ENCODE measurements around the gene DCTPP1.
A peak's percentile ranks its signal among the peaks of the same experiment; 100 is the strongest.

DCTPP1 gene

DNA sequence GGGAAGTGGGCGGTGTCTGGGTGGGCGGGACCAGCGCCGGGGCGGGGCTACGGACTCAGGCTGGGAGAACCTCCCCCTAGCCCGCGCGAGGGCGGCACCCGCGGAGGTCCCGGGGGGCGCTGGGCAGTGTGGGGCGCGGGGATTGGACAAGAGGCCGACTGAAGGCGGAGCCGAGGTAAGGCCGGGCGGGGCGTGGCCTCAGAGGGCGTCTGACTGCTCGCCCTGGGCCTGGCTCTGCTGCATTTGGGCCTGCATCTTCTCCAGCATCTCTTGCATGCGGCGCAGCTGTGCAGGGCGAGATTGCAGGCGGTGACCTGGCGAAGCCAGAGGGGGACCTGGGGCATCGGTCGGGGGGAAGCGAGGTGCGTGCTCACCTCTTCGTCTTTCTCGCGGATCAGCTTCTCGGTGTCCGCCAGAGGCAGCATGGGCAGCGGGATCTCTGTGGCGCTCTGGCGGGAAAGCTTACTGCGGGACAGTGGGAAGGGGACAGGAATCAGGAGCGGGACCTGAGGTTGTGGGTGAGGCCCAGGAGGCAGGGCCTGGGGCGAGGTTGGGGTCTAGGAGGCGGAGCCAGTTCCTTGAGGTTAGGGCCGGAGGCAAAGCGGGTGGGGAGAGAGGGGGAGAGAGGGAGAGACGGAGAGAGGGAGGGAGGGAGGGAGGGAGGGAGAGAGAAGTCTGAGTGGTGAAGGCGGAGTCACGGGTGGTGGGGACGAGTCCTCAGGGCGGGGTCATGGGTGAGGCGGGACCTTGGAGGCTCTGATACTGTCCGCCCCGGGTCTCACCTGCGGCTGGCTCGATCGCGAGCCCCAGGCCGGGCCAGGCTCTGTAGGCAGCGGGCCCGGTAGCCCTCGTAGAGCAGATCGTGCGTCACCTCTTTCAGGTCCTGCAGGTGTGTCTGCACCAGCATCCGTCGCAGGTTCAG is 51.3 kb downstream of the DCTPP1 start:
- peak overlapping the region; percentile 79 for H3K4me3 ChIP-seq (ENCODE audit: low read depth, low read length)
- TF ChIP-seq, protein P1, sequence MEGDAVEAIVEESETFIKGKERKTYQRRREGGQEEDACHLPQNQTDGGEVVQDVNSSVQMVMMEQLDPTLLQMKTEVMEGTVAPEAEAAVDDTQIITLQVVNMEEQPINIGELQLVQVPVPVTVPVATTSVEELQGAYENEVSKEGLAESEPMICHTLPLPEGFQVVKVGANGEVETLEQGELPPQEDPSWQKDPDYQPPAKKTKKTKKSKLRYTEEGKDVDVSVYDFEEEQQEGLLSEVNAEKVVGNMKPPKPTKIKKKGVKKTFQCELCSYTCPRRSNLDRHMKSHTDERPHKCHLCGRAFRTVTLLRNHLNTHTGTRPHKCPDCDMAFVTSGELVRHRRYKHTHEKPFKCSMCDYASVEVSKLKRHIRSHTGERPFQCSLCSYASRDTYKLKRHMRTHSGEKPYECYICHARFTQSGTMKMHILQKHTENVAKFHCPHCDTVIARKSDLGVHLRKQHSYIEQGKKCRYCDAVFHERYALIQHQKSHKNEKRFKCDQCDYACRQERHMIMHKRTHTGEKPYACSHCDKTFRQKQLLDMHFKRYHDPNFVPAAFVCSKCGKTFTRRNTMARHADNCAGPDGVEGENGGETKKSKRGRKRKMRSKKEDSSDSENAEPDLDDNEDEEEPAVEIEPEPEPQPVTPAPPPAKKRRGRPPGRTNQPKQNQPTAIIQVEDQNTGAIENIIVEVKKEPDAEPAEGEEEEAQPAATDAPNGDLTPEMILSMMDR (IDR thresholded peaks at IDR 0.05; ENCODE audit: low read depth, low read length, missing control alignments), result peak; percentile 56
- H3K27ac ChIP-seq, result peak overlapping the region; percentile 97
- in situ Hi-C loops (cut with HindIII; ENCODE audit: low pct_ligation_motif_present, low sequenced_read_pairs), result no loop called here
- no peaks in the 10 kb centered on the region for H3K36me3 ChIP-seq (replicated peaks)
- peak; percentile 97 for DNase-seq
- no peaks in the 10 kb centered on the region for H3K27me3 ChIP-seq (replicated peaks)

DNA sequence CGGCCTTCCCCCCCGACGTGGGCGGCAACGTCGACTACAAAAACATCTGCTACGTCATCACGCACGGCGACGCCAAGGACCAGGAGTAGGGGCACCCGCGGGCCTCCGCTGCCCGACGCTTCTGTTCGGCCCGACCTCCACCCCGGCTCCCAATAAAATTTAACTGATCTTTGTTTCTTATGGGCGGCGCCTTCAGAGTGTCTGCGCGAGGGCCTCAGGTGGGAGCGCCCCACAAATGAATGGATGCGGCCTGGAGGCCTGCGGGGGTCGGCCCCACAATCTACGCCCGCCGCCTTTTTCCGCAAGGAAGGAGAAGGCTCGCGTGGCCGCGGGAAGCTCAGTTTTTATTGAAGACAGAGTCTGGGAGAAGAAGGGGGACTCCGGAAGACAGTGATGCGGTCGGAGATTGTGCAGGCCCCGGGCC is 52.0 kb downstream of the DCTPP1 start:
- DNase-seq, result peak; percentile 82
- Histone ChIP-seq H3K27me3 (replicated peaks) (no peaks in the 10 kb centered on the region), H3K27ac (peak overlapping the region; percentile 97), H3K36me3 (replicated peaks) (no peaks in the 10 kb centered on the region), H3K4me3 (ENCODE audit: low read depth, low read length) (peak overlapping the region; percentile 57)
- TF ChIP-seq, protein P1 (IDR thresholded peaks at IDR 0.05; ENCODE audit: low read depth, low read length, missing control alignments), result no peak
- in situ Hi-C loops (cut with HindIII; ENCODE audit: low pct_ligation_motif_present, low sequenced_read_pairs), result no loop called here

DNA sequence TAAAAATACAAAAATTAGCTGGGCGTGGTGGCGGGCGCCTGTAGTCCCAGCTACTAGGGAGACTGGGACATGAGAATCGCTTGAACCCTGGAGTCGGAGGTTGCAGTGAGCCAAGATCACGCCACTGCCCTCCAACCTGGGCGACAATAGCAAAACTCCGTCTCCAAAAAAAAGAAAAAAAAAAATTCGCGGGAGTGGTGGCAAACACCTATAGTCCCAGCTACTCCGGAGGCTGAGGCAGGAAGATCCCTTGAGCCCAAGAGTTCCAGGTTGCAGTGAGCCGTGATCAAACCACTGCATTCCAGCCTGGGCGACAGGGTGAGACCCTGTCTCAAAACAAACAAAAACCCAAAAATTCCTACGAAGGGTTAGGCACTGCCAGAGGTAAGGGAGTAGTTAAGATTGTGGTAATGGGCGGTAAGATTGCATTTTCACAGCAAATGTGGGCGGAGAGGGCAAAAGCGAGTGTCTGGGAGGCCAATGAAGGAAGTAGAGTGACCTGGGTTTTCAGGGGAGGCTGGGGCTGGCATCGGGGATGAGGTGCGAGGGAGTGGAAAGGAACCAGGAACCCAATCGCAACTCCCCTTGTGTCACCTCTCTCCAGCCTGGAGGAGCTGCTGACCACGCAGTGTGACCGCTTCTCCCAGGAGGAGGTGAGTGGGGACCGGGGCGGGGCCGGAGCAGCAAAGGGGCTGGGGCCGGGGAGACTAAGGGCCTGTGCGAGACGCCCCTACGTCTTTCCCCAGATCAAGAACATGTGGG is 52.6 kb downstream of the DCTPP1 start:
- H3K4me3 ChIP-seq (ENCODE audit: low read depth, low read length), result peak overlapping the region; percentile 57
- TF ChIP-seq, protein P1 (IDR thresholded peaks at IDR 0.05; ENCODE audit: low read depth, low read length, missing control alignments), result no peak
- no peaks in the 10 kb centered on the region for H3K27me3 ChIP-seq (replicated peaks)
- DNase-seq, result no peak
- in situ Hi-C loops (cut with HindIII; ENCODE audit: low pct_ligation_motif_present, low sequenced_read_pairs), result no loop called here
- peak overlapping the region; percentile 97 for H3K27ac ChIP-seq
- H3K36me3 ChIP-seq (replicated peaks), result no peaks in the 10 kb centered on the region

DNA sequence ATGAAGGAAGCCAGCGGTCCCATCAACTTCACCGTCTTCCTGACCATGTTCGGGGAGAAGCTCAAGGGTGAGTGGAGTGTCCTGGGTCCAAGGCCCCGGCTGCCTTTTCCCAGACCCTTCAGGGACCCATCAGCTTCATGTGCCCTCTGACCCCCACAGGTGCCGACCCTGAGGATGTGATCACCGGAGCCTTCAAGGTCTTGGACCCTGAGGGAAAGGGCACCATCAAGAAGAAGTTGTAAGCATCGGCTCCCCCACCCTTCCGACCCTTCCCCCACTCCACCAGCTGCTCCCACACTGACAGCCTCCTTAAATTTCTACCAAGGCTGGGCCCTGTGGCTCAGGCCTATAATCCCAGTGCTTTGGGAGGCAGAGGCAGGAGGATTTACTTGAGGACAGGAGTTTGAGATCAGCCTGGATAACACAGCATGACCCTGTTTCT is 53.3 kb downstream of the DCTPP1 start:
- no peak for DNase-seq
- H3K36me3 ChIP-seq (replicated peaks), result no peaks in the 10 kb centered on the region
- no peaks in the 10 kb centered on the region for H3K27me3 ChIP-seq (replicated peaks)
- no peak overlapping the region for H3K4me3 ChIP-seq (ENCODE audit: low read depth, low read length)
- TF ChIP-seq, protein P1 (IDR thresholded peaks at IDR 0.05; ENCODE audit: low read depth, low read length, missing control alignments), result no peak
- no peak overlapping the region for H3K27ac ChIP-seq
- in situ Hi-C loops (cut with HindIII; ENCODE audit: low pct_ligation_motif_present, low sequenced_read_pairs), result no loop called here

DNA sequence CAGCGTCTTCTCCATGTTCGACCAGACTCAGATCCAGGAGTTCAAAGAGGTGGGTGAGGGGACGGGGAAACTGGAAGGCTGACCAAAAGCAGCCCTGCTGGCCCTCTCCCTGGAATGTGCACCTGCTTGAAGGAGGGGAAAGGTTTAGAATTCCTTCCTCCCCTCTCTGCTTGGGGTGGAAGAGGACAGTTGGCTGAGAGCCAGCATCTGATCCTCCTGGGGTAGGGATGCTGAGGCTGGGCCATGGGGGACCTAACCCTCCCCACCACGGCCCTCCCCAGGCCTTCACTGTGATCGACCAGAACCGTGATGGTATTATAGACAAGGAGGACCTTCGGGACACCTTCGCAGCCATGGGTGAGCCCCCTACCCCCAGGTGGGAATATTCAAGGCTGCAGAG is 54.0 kb downstream of the DCTPP1 start:
- Histone ChIP-seq H3K27me3 (replicated peaks) (no peaks in the 10 kb centered on the region), H3K27ac (no peak overlapping the region), H3K4me3 (ENCODE audit: low read depth, low read length) (no peak overlapping the region), H3K36me3 (replicated peaks) (no peaks in the 10 kb centered on the region)
- TF ChIP-seq, protein P1 (IDR thresholded peaks at IDR 0.05; ENCODE audit: low read depth, low read length, missing control alignments), result no peak
- in situ Hi-C loops (cut with HindIII; ENCODE audit: low pct_ligation_motif_present, low sequenced_read_pairs), result no loop called here
- DNase-seq, result no peak
